ENCODE data around the gene HMGB2.

The HMGB2 gene

DNA sequence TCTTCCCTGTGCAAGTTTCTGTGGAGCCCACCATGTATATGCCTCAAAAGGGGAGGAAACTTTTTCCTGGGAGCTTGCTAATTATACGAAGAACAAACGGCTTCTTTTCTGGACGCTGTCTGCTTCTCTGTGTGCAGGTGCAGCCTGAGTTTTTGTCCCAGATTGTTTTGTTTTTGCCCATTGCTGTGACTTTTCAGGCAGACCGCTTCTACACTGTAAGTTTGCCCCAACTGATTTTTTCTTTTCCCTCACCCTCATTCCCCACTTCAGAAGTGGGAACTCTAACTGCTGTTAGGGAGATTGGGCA is 51.9 kb downstream of the HMGB2 start:
- H3K27ac Mint-ChIP-seq: no peak overlapping the region
- peaks cover 60% of the 10 kb centered on the region for H3K36me3 Mint-ChIP-seq (ENCODE audit: low read depth)
- peaks cover 3% of the 10 kb centered on the region for H3K27me3 Mint-ChIP-seq (ENCODE audit: low read depth, poor library complexity)
- no peaks in the 10 kb centered on the region for H3K4me1 Mint-ChIP-seq
- H3K4me3 Mint-ChIP-seq: no peak overlapping the region
- TF ChIP-seq CTCF (IDR thresholded peaks at IDR 0.05): no peak
- H3K9me3 Mint-ChIP-seq: peaks cover 42% of the 10 kb centered on the region
- no peak for DNase-seq

DNA sequence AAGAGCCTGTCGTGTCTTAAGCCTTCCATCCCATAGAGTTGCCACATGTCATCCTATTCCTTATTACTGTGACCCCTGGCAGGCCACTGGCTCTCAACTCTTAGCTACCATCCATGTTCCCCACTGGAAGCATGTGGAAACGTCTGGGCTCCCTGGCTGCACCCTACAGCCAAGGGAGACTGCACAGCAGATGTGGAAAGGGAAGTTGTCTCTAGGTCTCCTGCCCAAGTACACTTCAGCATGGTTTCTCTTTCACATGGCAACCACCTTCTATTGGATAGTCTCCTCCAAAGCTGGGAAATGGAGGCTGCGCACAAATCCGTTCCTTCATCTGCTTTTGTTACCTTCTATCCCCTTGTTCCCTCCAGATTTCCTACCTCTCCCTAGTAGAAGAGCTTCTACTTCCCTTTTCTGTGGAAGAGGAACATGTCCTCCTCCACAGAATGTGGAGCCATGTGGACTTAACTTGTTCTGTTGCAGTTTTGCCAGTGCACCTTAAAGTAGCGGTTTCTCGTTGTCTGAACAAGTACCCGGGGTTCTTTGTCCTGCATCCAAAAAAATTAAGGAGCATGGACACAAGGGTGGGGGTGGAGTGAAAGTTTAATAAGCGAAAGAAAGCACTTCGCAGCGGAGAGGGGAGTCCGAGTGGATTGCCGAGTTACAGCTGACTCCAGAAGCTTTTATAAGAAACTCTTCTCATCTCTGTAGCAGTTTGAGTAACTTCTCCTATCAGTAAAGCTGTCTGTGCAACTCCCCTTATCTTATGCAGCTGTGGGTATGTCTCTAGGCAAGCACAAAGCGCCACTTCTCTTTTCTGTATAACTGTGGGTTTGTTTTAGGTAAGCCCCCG is 52.5 kb downstream of the HMGB2 start:
- Mint-ChIP-seq H3K27ac (peak overlapping the region; percentile 27), H3K9me3 (peaks cover 36% of the 10 kb centered on the region), H3K27me3 (ENCODE audit: low read depth, poor library complexity) (peaks cover 3% of the 10 kb centered on the region), H3K4me1 (no peaks in the 10 kb centered on the region), H3K4me3 (no peak overlapping the region), H3K36me3 (ENCODE audit: low read depth) (peaks cover 54% of the 10 kb centered on the region)
- TF ChIP-seq CTCF (IDR thresholded peaks at IDR 0.05): no peak
- no peak for DNase-seq

All from nephron progenitor cell (in vitro differentiated cells).